ENCODE results near the gene RAD51B. TPM values are rescaled to one million over a fixed set of nuclear protein-coding genes. Genes with fewer than 3 reads are reported as not detected.

RAD51B gene
- total and polyA plus RNA-seq, 2 of the 13 experiments (the other 11 are each of a cell fraction or from before 2014, with no cell fraction given), result 7.0 to 9.5 TPM

- Histone ChIP-seq H3K9ac (ENCODE audit: insufficient read depth, low read depth, low read length) (no peak overlapping the region), H3K27ac (ENCODE audit: extremely low read length, insufficient read depth, low read length) (no peak overlapping the region), H3K79me2 (ENCODE audit: insufficient read depth, low read length) (no peaks in the 10 kb centered on the region), H3K4me3 (replicated peaks in 1 of 3; ENCODE audit: insufficient read depth in 1 of 3, low read depth in 2 of 3, low read length in 3 of 3) (no peak overlapping the region), H3K4me1 (ENCODE audit: insufficient read depth, low read length) (no peaks in the 10 kb centered on the region), H2AFZ (ENCODE audit: low read length) (no peak overlapping the region), H3K36me3 (replicated peaks in 1 of 2; ENCODE audit: control insufficient read depth in 1 of 2, insufficient read depth in 2 of 2, low read length in 2 of 2) (no peaks in the 10 kb centered on the region), H4K20me1 (ENCODE audit: insufficient read depth, low read length) (no peaks in the 10 kb centered on the region), H3K27me3 (ENCODE audit: control insufficient read depth in 1 of 2, insufficient read depth in 2 of 2, low read length in 2 of 2) (no peaks in the 10 kb centered on the region), H3K9me3 (ENCODE audit: low read length) (no peaks in the 10 kb centered on the region), H3K4me2 (ENCODE audit: low read depth, low read length) (no peak overlapping the region)
- CTCF ChIA-PET (ENCODE audit: low intra/inter-chr PET ratio, low total read pairs), result no interaction called here
- DNase-seq (ENCODE audit: low spot score), result no peak
- intact Hi-C loops (cut with micrococcal nuclease; ENCODE audit: unreplicated experiment), result no loop called here
- TF ChIP-seq ZBTB8A (CRISPR knock-in tag; IDR thresholded peaks at IDR 0.05; ENCODE audit: borderline replicate concordance, low read depth) (no peak), ARID3A (IDR thresholded peaks at IDR 0.05; ENCODE audit: low read depth, low read length) (no peak), NCOA2 (CRISPR knock-in tag; IDR thresholded peaks at IDR 0.05) (no peak), SNAPC2 (CRISPR knock-in tag; IDR thresholded peaks at IDR 0.05) (no peak), MIXL1 (CRISPR knock-in tag; IDR thresholded peaks at IDR 0.05) (no peak), ATF4 (CRISPR knock-in tag; IDR thresholded peaks at IDR 0.05) (no peak), CBX5 (CRISPR knock-in tag; IDR thresholded peaks at IDR 0.05; ENCODE audit: borderline replicate concordance) (no peak), E2F2 (CRISPR knock-in tag; IDR thresholded peaks at IDR 0.05; ENCODE audit: borderline replicate concordance) (no peak)
- no peak for FAIRE-seq
- in situ Hi-C loops (cut with HindIII; ENCODE audit: extremely low pct_ligation_motif_present, low pct_unique_long_range_greater_than_20kb), result no loop called here
- WGBS (ENCODE audit: low lambda C conversion rate), result 79% methylated on average over 2 of the region's 2 CpGs
- POLR2A ChIA-PET, result no interaction called here
- no peak for ATAC-seq
- BruUV-seq (replicated peaks), result no TSS peak
Measured at GRCh38 chr14:68497011-68497410, 677.4 kb downstream of the RAD51B start.

All from HepG2 (cell line).